Endodermal cell (in vitro differentiated cells): ENCODE data around the gene KCNT2. TPM values are rescaled to one million over a fixed set of nuclear protein-coding genes. Genes with fewer than 3 reads are reported as not detected.

Experiments
- DNase-seq: peaks from one replicate; pipeline ENCODE4 v3.0.0-alpha.2; 2017
- H3K27ac ChIP-seq: 2 replicates; pipeline ENCODE4 v1.5.1; 2013; ENCODE audit warnings: mild to moderate bottlenecking, low read depth, low read length, moderate library complexity
- H3K27me3 ChIP-seq: 2 replicates; pipeline ENCODE4 v1.6.1; 2013; ENCODE audit warnings: mild to moderate bottlenecking, low read length, moderate library complexity; ENCODE audit not compliant: insufficient read depth, control insufficient read depth, poor library complexity, severe bottlenecking
- H3K36me3 ChIP-seq: 2 replicates; pipeline ENCODE4 v1.7.0; 2013; ENCODE audit warnings: mild to moderate bottlenecking, low read length, moderate library complexity; ENCODE audit not compliant: control insufficient read depth, insufficient read depth
- H3K4me1 ChIP-seq: one replicate; pipeline ENCODE4 v1.7.0; 2013; ENCODE audit warnings: low read length; ENCODE audit not compliant: control insufficient read depth, insufficient read depth
- H3K4me3 ChIP-seq: 2 replicates; pipeline ENCODE4 v1.5.1; 2013; ENCODE audit warnings: mild to moderate bottlenecking, low read length, moderate library complexity
- H3K9ac ChIP-seq: 2 replicates; pipeline ENCODE4 v1.6.1; 2013; ENCODE audit warnings: mild to moderate bottlenecking, low read length, moderate library complexity; ENCODE audit not compliant: poor library complexity, severe bottlenecking; ENCODE audit errors: extremely low read depth
- H3K9me3 ChIP-seq: 2 replicates; pipeline ENCODE4 v1.6.1; 2013; ENCODE audit warnings: mild to moderate bottlenecking, low read length, moderate library complexity; ENCODE audit not compliant: control insufficient read depth
- H3K27ac Mint-ChIP-seq: 2 replicates; pipeline ENCODE4 v1.8.0; 2020; ENCODE audit warnings: mixed read lengths
- H3K27me3 Mint-ChIP-seq: 2 replicates; pipeline ENCODE4 v1.8.0; 2021; ENCODE audit warnings: mild to moderate bottlenecking, mixed read lengths; ENCODE audit not compliant: insufficient read depth
- H3K36me3 Mint-ChIP-seq: 2 replicates; pipeline ENCODE4 v1.8.0; 2020; ENCODE audit warnings: low read depth, mixed read lengths
- H3K4me1 Mint-ChIP-seq: 2 replicates; pipeline ENCODE4 v1.8.0; 2020; ENCODE audit warnings: mixed read lengths
- H3K4me3 Mint-ChIP-seq: 2 replicates; pipeline ENCODE4 v1.8.0; 2020; ENCODE audit warnings: mild to moderate bottlenecking, moderate library complexity, mixed read lengths
- H3K9me3 Mint-ChIP-seq: 2 replicates; pipeline ENCODE4 v1.8.0; 2020; ENCODE audit warnings: mild to moderate bottlenecking, mixed read lengths
- CTCF ChIP-seq: fragments of 200-600 bp; sonication (generic); conservative IDR thresholded peaks from 2 replicates; pipeline ENCODE4 v1.5.0; 2021; ENCODE audit warnings: antibody characterized with exemption, mild to moderate bottlenecking
- WGBS, 2 experiments: methylation state at CpG; one replicate each; pipeline versions ENCODE4 v1.1.5 to v1.1.7; 2013; ENCODE audit warnings: missing lambda C conversion rate in 2 of 2, mixed read lengths in 1 of 2; ENCODE audit not compliant: insufficient coverage in 1 of 2, insufficient read length in 1 of 2; 5-methylcytosine and 5-hydroxymethylcytosine counted together
- total RNA-seq, 2 donors: library from RNA; stranded (reverse); fragmentation: NEBNext Ultra II Directional in 1 of 2; extraction: Animal tissue kit (Norgen Biotek cat#: 25700) in 1 of 2; gene quantifications; 2 replicates in 1 of 2; 3 replicates in 1 of 2; pipeline ENCODE4 v1.2.1, GENCODE V29; 2021

KCNT2 gene
- total RNA-seq, 2 donors from 2014 or later = 9.1 to 12.1 TPM

GRCh38 chr1:196516373-196516772 is 91.9 kb downstream of the KCNT2 start:
- peaks cover 4% of the 10 kb centered on the region for H3K4me1 ChIP-seq
- Mint-ChIP-seq H3K4me1 (peaks cover 8% of the 10 kb centered on the region), H3K27ac (peak overlapping the region; percentile 42), H3K36me3 (no peaks in the 10 kb centered on the region), H3K27me3 (no peaks in the 10 kb centered on the region), H3K4me3 (no peak overlapping the region), H3K9me3 (peaks cover 8% of the 10 kb centered on the region)
- no peak for TF ChIP-seq CTCF
- H3K9ac ChIP-seq = no peak overlapping the region
- no peaks in the 10 kb centered on the region for H3K36me3 ChIP-seq
- WGBS, 2 experiments = 88 to 89% methylated on average over 1 to 3 of the region's 3 CpGs
- no peak overlapping the region for H3K27ac ChIP-seq
- no peak for DNase-seq
- no peaks in the 10 kb centered on the region for H3K27me3 ChIP-seq
- no peak overlapping the region for H3K4me3 ChIP-seq
- peaks cover 2% of the 10 kb centered on the region for H3K9me3 ChIP-seq

- Histone ChIP-seq H3K9me3 (no peaks in the 10 kb centered on the region), H3K27me3 (no peaks in the 10 kb centered on the region), H3K36me3 (no peaks in the 10 kb centered on the region), H3K4me1 (peaks cover 4% of the 10 kb centered on the region), H3K9ac (no peak overlapping the region), H3K27ac (no peak overlapping the region), H3K4me3 (no peak overlapping the region)
- DNase-seq = peak; percentile 51
- Mint-ChIP-seq H3K9me3 (peaks cover 8% of the 10 kb centered on the region), H3K27me3 (no peaks in the 10 kb centered on the region), H3K4me3 (no peak overlapping the region), H3K36me3 (no peaks in the 10 kb centered on the region), H3K4me1 (peaks cover 8% of the 10 kb centered on the region), H3K27ac (peak overlapping the region; percentile 42)
- no peak for TF ChIP-seq CTCF
- WGBS, 2 experiments = 90 to 92% methylated on average over 1 to 2 of the region's 2 CpGs
Measured at GRCh38 chr1:196515904-196516303, 92.3 kb downstream of the KCNT2 start.

GRCh38 chr1:196513821-196514220 is 94.4 kb downstream of the KCNT2 start:
- H3K4me3 ChIP-seq = no peak overlapping the region
- no peak overlapping the region for H3K9ac ChIP-seq
- Mint-ChIP-seq H3K27ac (no peak overlapping the region), H3K4me1 (peaks cover 8% of the 10 kb centered on the region), H3K36me3 (no peaks in the 10 kb centered on the region), H3K27me3 (no peaks in the 10 kb centered on the region), H3K4me3 (no peak overlapping the region), H3K9me3 (peaks cover 6% of the 10 kb centered on the region)
- H3K27me3 ChIP-seq = no peaks in the 10 kb centered on the region
- no peak for TF ChIP-seq CTCF
- H3K4me1 ChIP-seq = peaks cover 4% of the 10 kb centered on the region
- no peak for DNase-seq
- H3K9me3 ChIP-seq = no peaks in the 10 kb centered on the region
- no peak overlapping the region for H3K27ac ChIP-seq
- WGBS, 2 experiments = 94 to 100% methylated on average over 1 of the region's 2 CpGs
- no peaks in the 10 kb centered on the region for H3K36me3 ChIP-seq
